ENCODE results near the gene SKIC8.

DNA sequence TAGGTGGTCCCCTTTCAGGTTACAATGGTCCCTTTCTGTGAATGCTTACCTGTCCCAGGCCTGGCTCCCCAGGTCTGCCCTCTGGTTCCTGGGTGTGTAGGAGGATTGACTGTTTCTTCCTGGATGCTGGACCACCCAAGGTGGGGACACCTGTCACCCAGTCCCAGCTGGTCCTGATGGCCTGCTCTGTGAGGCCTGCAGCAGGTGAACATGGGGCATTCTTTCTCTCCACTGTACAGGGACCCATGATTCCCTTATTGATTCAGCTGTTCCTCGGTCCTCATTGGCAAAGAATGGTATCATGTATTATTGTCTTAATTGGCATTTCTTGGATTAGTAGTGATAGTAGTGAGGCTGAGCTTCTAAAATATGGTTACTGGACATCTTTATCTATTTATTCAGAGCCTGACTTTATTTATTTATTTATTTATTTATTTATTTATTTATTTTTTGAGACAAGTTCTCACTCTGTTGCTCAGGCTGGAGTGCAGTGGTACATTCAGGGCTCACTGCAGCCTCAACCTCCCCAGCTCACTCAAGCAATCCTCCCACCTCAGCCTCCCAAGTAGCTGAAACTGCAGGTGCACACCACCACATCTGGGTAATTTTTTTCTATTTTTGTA, 43.9 kb downstream of the SKIC8 start:
- no peak for TF ChIP-seq POLR2A (IDR thresholded peaks at IDR 0.05)
- TF ChIP-seq, protein P1, sequence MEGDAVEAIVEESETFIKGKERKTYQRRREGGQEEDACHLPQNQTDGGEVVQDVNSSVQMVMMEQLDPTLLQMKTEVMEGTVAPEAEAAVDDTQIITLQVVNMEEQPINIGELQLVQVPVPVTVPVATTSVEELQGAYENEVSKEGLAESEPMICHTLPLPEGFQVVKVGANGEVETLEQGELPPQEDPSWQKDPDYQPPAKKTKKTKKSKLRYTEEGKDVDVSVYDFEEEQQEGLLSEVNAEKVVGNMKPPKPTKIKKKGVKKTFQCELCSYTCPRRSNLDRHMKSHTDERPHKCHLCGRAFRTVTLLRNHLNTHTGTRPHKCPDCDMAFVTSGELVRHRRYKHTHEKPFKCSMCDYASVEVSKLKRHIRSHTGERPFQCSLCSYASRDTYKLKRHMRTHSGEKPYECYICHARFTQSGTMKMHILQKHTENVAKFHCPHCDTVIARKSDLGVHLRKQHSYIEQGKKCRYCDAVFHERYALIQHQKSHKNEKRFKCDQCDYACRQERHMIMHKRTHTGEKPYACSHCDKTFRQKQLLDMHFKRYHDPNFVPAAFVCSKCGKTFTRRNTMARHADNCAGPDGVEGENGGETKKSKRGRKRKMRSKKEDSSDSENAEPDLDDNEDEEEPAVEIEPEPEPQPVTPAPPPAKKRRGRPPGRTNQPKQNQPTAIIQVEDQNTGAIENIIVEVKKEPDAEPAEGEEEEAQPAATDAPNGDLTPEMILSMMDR (IDR thresholded peaks at IDR 0.05) = no peak
